Measurements from ENCODE around the gene ESR1. TPM values are rescaled to one million over a fixed set of nuclear protein-coding genes. Genes with fewer than 3 reads are reported as not detected.
"Not testable (repeated sequence)": the region's sequence is repeated elsewhere in the genome, so short reads cannot be mapped to it uniquely, and the experiment has no call there.

Gene ESR1
- total RNA-seq, 1 experiment from 2014 or later = 0.07 TPM

- peak; percentile 65 for DNase-seq (ENCODE audit: low read depth)
These were observed 86.9 kb downstream of the ESR1 start for GRCh38 chr6:151894426-151894825.

- not testable (repeated sequence) for DNase-seq (ENCODE audit: low read depth)
These were observed 91.7 kb downstream of the ESR1 start for GRCh38 chr6:151899221-151899620.

- DNase-seq (ENCODE audit: low read depth) = not testable (repeated sequence)
These were observed 92.3 kb downstream of the ESR1 start for GRCh38 chr6:151899796-151900195.

- peak; percentile 57 for DNase-seq (ENCODE audit: low read depth)
These were observed 92.8 kb downstream of the ESR1 start for GRCh38 chr6:151900256-151900655.

GRCh38 chr6:151901009-151901411 lies 93.5 kb downstream of the ESR1 start:
- DNase-seq (ENCODE audit: low read depth) = peak; percentile 93

- DNase-seq (ENCODE audit: low read depth) = no peak
These were observed 97.1 kb downstream of the ESR1 start for GRCh38 chr6:151904631-151905030.

- no peak for DNase-seq (ENCODE audit: low read depth)
These were observed 97.6 kb downstream of the ESR1 start for GRCh38 chr6:151905072-151905471.

GRCh38 chr6:151905854-151906253 lies 98.4 kb downstream of the ESR1 start:
- DNase-seq (ENCODE audit: low read depth) = no peak

- no peak for DNase-seq (ENCODE audit: low read depth)
These were observed 103.9 kb downstream of the ESR1 start for GRCh38 chr6:151911401-151911800.

- peak; percentile 85 for DNase-seq (ENCODE audit: low read depth)
These were observed 107.0 kb downstream of the ESR1 start for GRCh38 chr6:151914484-151914883.

GRCh38 chr6:151916075-151916474 lies 108.6 kb downstream of the ESR1 start:
- DNase-seq (ENCODE audit: low read depth) = no peak

- DNase-seq (ENCODE audit: low read depth) = peak; percentile 91
These were observed 109.2 kb downstream of the ESR1 start for GRCh38 chr6:151916680-151917164.

GRCh38 chr6:151917531-151918329 lies 110.2 kb downstream of the ESR1 start:
- DNase-seq (ENCODE audit: low read depth) = no peak

- no peak for DNase-seq (ENCODE audit: low read depth)
These were observed 132.8 kb downstream of the ESR1 start for GRCh38 chr6:151940307-151940706.

GRCh38 chr6:151948002-151948743 lies 140.7 kb downstream of the ESR1 start:
- peak; percentile 1 for DNase-seq (ENCODE audit: low read depth)

- peak; percentile 75 for DNase-seq (ENCODE audit: low read depth)
These were observed 150.8 kb downstream of the ESR1 start for GRCh38 chr6:151958332-151958731.

- no peak for DNase-seq (ENCODE audit: low read depth)
These were observed 151.6 kb downstream of the ESR1 start for GRCh38 chr6:151959086-151959485.

GRCh38 chr6:151961809-151962208 lies 154.3 kb downstream of the ESR1 start:
- peak; percentile 42 for DNase-seq (ENCODE audit: low read depth)

GRCh38 chr6:151962246-151962846 lies 154.9 kb downstream of the ESR1 start:
- peak; percentile 88 for DNase-seq (ENCODE audit: low read depth)

GRCh38 chr6:151963001-151963400 lies 155.5 kb downstream of the ESR1 start:
- DNase-seq (ENCODE audit: low read depth) = no peak

GRCh38 chr6:151964412-151964811 lies 156.9 kb downstream of the ESR1 start:
- DNase-seq (ENCODE audit: low read depth) = not testable (repeated sequence)

GRCh38 chr6:151974061-151974617 lies 166.7 kb downstream of the ESR1 start:
- no peak for DNase-seq (ENCODE audit: low read depth)
